NCI-H446 treated with DMSO at 0.1 percent for 48 hours (cell line): ENCODE results near the gene NUAK2.
"Not testable (repeated sequence)": the region's sequence is repeated elsewhere in the genome, so short reads cannot be mapped to it uniquely, and the experiment has no call there.

ENCODE experiments used
- DNase-seq: peaks from one replicate; lab custom pipeline; 2025; lab: John Stamatoyannopoulos, UW

Gene NUAK2

DNA sequence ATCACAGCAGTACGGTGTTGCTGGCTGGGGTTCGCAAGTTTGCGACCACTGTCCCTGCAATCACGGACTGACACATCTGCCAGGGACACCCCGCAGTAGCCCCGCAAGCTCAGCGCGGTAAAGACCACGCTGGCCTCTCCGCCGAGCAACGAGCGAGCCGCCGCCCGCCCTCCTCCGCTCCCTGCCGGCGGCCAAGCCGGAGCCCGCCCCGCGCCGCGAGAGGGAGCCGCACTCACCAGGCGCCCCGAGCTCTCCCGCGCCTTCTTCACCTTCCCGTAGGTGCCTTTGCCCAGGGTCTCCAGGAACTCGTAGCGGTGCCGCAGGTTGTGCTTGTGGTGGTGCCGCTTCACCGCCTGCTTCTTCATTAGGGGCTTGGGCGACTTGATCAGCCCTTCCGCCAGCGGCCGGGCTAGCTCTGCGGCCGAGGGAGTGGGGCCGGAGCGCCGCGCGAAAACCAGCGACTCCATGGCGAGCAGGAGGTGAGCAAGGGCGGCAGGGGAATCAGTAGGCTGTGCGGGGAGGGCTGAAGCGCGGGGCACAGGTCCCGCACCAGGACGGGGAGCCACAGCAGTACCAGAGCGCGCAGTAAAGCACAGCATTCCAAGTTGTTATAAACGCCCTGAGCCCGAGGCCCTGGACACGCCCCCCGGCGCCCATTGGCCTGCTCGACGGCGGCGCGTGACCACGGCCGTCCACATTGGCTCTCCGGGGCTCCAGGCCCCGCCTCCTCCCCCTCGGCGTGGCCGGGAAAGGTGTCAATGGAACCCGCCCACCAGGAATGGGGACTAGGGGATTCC lies at the start of gene NUAK2:
TSS of gene NUAK2 (minus strand) at position 584 of the 797 bp plus-strand sequence. CDS start at position 467, 117 bp downstream.
- DNase-seq = peak; percentile 57

DNA sequence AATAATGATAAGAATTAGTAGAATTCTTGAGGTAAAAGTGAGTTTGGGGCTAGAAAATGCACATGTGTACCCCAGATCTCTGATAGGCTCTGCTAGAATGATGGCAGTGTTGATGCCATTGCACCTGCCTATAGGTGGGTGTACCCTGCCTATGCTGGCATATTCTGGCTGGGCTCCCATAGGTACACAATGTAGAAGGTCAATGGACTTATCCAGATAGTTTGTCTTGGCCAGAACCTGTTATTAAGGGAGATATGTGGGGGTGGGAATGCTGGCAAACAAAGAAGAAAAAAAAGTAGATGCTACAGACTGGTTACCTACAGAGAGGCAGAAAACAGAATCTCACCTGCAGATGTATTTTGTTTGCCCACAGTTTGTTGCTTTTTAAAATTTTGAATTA lies 49.2 kb upstream of the NUAK2 start:
- DNase-seq = no peak

DNA sequence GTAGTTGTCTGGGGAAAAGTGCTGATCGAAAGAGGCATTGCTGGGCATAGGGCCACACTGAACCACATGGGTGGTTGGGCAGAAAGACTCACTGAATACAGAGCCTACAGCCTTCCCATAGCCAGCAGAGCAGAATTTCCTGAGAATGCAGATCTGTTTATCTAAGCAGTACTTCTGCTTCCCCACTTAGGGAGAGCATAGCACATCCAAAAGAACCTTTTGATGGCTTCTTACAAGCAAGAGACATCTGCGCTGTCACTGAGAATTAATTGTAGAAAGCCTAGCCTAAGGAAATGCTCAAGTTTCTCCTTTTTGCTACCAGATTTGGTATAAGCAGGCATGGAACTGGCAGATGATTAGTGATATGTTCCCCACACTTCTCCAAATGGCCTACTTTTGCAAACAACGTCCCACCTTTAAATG lies 48.2 kb upstream of the NUAK2 start:
- DNase-seq = no peak

DNA sequence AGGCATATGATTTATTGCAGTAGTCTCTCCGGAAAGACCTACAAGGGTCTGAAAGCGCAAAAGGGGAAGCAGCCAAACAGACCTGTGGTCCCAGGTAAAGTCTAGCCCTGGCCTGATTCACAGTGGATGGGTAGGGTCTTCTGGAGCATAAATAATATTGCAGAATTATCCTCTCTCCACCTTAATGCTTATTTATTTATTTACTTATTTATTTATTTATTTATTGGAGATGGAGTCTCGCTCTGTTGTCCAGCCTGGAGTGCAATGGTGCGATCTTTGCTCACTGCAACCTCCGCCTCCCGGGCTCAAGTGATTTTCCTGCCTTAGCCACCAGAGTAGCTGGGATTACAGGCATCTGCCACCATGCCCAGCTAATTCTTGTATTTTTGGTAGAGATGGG lies 46.9 kb upstream of the NUAK2 start:
- DNase-seq = no peak

DNA sequence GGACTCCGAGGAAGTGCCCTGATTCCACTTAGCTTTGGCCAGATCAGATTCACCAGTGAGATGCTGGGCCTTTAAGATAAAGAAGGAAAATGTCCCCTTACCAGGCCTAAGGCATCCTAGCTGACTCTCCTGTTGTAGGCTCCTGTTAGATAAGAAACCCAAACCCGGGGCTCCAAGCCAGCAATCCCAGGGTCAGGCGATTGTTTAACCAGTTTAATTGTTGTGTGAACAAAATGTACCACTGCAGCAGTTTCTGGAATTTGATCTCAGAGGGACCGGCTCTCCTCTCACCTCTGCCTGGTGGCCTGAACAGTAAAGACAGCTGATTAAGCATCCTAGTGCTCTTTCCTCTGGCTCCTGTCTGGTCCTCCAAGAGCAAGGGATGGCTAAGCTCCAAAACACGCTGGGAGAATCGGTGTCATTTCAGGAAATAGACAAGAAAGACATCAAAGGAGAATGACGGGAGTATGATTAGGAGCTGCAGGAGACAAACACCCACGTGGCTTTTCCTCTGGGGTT lies 44.5 kb upstream of the NUAK2 start:
- DNase-seq = no peak

DNA sequence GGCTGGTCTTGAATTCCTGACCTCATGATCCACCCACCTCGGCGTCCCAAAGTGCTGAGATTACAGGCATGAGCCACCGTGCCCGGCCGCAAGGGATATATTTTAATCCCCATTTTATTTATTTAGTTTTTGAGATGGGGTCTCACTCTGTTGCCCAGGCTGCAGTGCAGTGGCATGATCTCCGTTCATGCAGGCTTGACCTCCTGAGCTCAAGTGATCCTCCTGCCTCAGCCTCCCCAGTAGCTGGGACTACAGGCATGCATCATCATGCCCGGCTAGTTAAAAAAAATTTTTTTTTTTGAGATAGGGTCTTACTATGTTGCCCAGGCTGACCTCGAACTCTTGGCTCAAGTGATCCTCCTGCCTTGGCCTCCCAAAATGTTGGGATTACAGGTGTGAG lies 43.5 kb upstream of the NUAK2 start:
- not testable (repeated sequence) for DNase-seq

DNA sequence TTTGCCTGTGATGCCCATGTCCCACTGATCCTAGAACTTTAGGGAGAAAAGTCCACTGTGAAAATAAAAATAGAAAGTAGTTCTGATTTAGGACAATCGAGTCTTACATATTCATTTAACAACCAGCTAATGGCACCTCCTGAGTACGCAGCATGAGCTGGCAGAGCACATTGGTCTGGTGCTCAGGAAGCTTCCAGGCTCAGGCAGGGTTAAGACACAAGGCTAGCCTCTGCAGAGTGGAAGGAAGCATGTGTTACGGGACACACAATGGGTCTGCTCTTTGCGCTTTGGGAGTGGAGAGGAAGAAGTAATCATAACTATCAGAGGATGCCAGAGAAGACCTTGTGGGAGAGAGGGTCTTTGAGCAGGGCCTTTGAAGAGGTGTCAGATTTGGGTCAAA lies 39.3 kb upstream of the NUAK2 start:
- DNase-seq = no peak

DNA sequence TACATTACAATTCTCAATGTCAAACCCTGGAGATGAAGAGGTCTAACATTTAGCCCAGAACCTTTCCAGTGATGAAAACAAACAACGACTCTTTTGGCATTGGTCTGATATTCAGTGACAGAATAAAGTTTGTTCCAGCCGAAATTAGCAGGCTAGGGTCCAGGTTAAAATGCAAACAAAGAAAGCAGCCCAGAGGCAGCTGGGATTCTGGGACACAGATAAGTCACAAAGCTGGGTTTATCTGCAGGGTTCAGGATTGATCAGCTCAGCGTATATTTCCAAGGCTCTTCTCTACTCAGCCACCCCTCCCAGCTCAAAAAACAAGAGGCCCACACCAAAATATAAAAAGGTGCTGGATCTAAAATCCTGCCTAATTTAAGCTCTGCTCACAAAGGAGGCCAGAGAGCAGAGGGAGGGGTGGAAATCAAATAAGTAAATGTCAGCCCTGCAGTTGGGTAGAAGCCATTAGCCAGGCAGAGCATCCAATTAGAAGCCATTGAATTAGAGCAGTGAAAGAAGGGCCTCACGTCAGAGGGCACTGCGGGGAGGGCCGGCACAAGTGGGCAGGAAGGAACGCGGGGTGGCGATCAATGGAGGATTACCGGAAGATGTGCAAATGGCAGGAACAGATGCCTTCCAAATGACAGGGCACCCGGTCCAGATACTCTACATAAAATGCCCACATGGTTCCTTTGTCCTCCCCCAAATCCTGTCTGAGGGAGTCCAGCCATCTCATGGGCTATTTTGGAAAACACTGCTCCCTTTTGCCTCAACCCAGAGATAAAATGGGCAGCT lies 38.4 kb upstream of the NUAK2 start:
- no peak for DNase-seq

DNA sequence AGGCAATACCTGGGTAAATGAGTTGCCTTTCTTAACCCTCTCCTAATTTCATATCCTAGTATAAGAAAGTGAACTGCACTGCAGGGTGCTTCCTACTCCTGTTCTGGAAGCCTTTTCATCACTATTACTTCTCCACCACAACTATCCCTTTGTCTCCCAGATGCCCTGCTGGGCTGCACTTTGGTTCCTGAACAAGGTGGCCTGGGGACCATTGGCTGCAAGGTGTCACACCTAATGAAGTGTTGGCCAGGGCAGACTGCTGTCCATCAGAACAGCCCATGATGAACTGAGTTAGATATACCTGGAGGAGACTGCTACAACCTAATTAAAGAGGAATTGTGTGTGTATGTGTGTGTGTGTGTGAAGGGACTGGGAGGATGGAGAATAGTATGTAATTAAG lies 37.0 kb upstream of the NUAK2 start:
- no peak for DNase-seq

DNA sequence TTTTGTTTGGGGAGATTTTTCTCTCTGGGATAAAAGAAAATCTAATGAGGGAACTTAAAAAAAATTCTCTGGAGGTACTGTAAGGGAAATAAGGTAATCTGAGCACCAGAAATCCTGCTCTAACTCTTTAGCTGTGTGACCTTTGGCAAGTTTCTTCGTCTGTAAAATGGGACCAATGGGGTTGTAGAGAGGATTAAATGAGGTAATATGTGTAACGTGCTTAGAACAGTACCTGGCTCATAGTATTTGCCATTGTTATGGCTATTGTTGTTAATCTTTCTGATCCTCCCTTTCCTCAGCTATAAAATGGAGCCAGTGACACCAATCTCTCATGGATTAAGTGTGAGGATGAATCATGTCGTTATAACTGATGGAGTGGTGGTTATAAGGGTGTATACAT lies 36.0 kb upstream of the NUAK2 start:
- no peak for DNase-seq

DNA sequence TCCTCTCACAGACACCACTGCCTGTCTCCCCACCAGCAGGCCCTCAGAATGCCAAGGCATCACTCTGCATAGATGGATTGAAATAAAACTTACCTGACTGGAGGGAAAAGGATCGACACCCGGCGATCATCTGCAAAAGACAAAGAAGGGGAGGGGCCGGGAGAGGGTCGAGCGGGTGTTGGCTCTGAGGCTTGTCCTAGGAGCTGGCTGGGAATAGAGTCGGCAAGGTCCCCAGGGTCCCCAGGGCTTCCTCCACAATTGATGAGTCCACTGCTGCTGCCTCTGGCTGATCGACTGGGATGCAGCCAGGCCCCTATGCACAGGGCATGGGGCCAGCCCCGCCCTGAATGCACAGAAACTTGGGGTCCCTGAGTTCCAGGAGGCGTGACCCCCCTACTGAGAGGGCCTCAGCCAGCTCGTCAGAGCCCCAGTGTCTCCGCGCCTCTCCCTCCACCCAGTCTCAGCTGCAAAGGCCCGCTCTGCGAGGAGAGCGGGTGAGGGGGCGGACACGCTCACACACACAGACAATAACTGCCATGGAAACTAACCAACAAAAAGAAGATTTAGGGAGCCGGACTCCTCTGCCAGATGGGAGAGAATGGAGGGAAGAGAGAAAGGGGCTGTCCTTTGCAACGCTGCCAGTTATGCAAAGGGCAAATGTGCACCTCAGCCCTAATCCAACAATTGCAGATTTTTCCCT lies 35.0 kb upstream of the NUAK2 start, which contains the start of gene KLHDC8A:
TSS of gene KLHDC8A (minus strand) at position 483 of the 700 bp plus-strand sequence. CDS start 13,318 bp downstream, outside the sequence.
- DNase-seq = peak; percentile 67

DNA sequence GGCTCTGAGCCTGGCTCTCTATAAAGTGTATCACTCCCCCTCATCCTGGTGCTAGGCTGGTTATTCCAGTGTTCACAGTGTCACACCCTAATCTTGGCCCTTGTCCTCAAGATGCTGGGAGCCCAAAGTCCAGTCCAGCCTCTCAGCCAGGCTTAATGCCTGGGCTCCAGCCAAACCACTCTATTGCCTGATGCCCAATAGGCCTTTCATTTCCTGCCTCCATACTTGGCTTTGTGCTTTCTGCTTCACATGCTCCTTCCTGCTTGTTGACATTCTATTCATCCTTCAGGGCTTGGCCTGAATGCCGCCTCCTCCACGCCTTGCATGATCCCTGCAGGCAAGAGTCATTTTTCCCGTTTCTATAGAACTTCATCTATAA lies 33.5 kb upstream of the NUAK2 start:
- DNase-seq = peak; percentile 17

DNA sequence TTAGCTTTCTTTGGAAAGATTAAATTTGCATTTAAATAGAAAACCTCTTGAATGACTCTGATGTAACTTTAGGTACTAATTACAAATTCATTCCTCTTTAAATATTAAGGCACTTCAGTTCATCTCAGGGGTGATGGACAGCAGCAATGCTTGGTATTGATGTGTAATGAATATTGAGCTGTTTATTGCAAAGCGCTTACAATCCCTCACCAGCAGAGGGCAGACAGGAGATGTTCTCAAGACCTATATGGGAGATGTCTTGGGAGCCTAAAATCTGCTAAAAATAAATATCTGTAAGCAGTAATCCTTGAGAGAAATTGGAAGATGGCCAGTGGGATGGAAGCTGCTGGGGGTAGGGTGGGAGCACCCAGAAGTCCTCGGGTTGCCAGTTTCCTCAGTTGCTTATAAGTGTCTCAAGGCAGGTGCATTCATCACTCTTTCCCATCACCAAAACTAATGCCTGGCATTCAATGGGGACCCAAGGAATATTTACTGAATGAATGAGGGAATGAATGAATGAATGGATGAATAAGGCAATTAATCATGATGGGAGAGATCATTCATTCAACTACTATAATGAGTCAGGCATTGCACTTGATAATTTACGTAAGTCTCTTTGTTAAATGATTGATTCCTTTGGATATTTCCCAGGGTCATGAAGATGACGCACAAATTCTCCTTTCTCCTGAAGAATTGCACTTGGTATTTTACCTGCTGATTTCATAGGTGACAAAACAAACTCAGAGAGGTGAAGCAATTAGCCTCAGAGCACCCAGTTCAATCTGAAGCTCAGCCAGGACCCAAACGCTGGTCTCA lies 32.9 kb upstream of the NUAK2 start:
- DNase-seq = peak; percentile 67

DNA sequence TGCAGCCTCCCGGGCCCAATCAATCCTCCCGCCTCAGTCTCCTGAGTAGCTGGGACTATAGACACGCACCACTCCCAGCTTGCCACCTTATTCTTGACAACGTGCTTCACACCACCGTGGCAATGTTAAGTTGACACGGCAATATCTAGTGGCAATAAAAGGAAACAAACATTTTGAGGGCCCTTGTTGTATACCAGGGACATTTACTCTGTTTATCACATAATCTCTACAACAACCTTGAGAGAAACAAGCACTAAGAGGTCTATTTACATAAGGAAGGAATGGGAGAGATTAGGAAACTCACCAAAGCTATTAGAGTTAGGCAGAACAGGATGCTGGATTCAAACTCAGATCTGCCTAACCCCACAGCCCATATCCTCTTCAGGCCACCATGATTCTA lies 32.1 kb upstream of the NUAK2 start:
- no peak for DNase-seq

DNA sequence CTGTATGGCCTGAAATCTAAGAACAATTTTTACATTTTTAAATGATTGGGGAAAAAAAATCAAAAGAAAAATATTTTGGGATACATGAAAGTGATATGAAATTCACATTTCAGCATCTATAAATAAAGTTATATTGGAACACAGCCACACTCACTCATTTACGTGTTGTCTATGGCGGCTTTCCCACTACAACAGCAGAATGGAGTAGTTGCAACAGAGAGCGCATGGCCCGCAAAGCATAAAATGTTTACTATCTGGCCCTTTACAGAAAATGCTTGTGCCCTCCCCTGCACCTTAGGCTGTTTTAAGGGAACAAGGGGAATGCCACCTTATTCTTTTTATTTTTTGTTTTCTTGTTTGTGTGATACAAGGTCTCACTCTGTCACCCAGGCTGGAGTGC lies 31.6 kb upstream of the NUAK2 start:
- DNase-seq = no peak

DNA sequence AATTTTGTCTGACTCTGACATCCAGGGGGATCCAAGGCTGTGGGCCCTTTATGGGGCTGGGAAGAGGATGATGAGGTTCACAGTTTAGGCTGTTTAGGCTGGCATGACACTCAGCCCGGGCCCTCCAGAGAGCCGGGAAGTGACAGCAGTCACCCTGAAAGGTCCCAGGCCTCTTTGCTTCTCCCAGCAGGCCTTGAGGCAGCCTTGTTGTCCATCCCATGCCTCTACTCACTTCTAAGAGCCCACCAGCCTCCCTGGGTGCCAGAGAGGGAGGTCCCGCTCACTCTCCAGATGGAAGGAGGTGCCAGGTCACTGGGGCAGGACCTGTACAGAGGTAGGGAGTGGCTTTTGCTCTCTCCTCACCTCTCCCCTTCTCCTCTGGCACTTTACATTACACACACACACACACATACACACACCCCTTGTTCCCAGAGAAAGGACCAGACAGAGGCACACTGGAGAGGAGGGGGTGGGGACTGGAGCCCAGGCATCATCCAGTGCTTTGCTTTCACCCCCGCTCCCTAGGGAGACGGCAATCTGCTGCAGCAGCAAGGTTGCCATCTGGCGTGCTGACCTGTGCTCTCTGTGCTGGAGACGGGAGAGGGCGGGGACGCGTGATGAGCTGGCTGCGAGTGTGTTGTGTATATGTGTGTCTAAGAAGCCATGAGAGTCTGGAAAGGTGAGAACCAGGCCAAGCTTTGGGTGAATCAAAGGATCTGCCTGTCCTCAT lies 30.6 kb upstream of the NUAK2 start:
- DNase-seq = peak; percentile 96

DNA sequence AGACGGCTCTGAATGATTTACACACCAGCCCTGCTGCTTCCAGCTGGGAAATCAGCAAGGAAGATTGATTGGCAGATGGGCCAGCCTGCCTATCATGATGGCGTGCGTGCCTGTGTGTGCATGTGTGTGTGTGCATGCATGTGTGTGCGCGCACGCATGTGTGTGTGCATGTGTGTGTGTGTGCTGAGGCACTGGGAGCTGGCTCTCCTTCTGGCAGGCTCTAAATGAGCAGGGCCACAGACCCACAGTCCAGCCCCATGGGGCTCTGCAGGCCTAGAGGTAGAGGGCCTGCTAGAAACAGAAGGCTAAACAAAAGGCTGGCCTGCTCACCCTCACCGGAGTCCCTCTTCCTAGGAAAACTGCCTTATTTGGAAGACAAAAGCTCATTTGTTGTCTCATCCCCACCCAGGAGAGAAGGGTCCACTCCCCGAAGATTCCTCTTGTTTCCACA lies 29.2 kb upstream of the NUAK2 start:
- peak; percentile 71 for DNase-seq

DNA sequence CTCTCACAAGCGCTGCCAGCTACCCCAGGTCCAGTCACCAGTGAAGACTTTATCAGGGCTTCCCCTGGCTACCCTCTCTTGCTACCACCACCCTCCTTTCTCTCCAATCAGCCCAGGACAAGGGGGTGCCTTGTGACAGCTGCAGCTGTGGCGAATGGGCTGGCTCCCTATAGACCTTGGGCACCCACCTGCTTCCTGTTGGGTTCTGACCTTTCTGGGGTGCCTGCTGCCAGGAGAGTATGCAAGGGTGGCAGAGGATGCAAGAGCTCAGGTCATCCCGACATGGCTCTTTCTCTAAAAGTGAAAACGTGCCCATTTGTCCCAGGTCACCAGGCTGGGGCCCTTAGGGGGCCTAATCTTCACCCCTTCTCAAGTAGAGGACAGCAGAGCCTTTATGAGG lies 28.6 kb upstream of the NUAK2 start:
- no peak for DNase-seq

DNA sequence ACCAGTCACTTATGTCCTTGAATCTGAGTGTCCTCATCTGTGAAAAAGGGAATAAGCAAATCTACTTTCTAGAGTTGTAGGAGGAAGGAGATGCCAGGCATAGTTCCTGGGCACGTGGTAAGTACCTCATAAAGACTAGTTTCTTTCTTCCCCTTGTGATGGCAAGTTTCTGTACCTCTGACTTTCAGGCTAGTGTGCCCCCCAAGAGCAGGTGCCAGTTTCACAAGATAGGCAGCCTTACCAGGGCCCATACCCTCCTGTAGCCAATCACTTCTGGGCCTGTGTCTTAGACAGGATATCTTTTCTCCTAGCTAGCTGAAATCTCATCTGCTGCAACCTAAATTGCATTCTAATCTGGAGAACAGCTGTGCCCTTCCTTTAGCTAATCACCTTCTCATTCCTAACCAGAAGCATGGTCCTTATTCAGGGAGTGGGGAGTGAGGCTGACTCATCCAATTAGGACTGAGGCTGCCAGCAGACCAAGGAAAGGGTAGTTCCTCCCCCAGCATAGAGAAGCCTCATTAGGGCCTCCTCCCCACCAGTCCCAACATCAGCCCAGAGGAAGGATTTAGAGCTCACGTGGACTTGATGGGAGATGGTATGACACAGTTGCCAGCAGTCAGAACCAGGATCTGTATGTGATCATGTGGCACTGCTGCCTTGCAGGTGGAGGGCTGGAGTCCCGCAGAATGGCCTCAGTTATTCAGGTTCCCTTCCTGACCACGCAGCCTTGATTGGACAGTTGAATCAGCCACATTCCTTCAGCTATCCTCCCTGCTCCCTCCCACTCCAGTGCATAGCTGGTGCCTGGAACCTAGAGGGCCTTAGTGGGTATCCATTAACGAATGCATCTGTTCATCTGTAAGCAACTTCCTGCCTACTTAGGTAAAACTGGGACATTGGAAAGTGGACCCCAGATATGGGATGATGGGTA lies 27.3 kb upstream of the NUAK2 start:
- DNase-seq = no peak
